IMR-90 (cell line): ENCODE results near the gene SNCA. TPM values are rescaled to one million over a fixed set of nuclear protein-coding genes. Genes with fewer than 3 reads are reported as not detected.

ENCODE experiments used
- ATAC-seq: fragments of 200-7000 bp; cut with Tn5 transposase; 2 replicates; pipeline ENCODE4 v1.9.1; 2020; ENCODE audit warnings: low read depth, mild to moderate bottlenecking, moderate library complexity
- BruUV-seq: library from RNA; stranded (reverse); fragments of 400-500 nt; replicated peaks from 2 replicates; lab custom pipeline; 2021; lab: Mats Ljungman, UMichigan
- CTCF ChIA-PET: fragments of 300-600 bp; formaldehyde crosslinking; extraction: SDS; loops from one replicate; lab custom pipeline; 2021; ENCODE audit warnings: antibody characterized with exemption; lab: Yijun Ruan, JAX
- POLR2A ChIA-PET: fragments of 300-600 bp; sonication (Branson Sonifier 250); formaldehyde crosslinking; loops from one replicate; lab custom pipeline; 2022; ENCODE audit warnings: antibody characterized with exemption; ENCODE audit not compliant: unreplicated experiment; lab: Charles Lee
- DNase-seq: peaks from one replicate; pipeline ENCODE4 v3.0.0; 2013
- H2AFZ ChIP-seq: replicated peaks from 2 replicates; pipeline ENCODE3; 2013; ENCODE audit warnings: low read length, mild to moderate bottlenecking; ENCODE audit not compliant: poor library complexity
- H2AK5ac ChIP-seq: 2 replicates; pipeline ENCODE4 v1.6.1; 2013; ENCODE audit warnings: low read depth, low read length, inconsistent platforms
- H2AK9ac ChIP-seq: replicated peaks from 2 replicates; pipeline ENCODE3; 2013; ENCODE audit warnings: mild to moderate bottlenecking, low read depth, low read length, moderate library complexity; ENCODE audit not compliant: poor library complexity
- H2BK120ac ChIP-seq: 2 replicates; pipeline ENCODE4 v1.6.1; 2013; ENCODE audit warnings: low read depth, low read length, inconsistent platforms
- H2BK15ac ChIP-seq: 3 replicates; pipeline ENCODE4 v1.6.1; 2013; ENCODE audit warnings: low read depth, low read length, inconsistent platforms
- H2BK20ac ChIP-seq: 2 replicates; pipeline ENCODE4 v1.6.1; 2013; ENCODE audit warnings: low read depth, mild to moderate bottlenecking, inconsistent platforms, low read length, moderate library complexity
- H2BK5ac ChIP-seq: 2 replicates; pipeline ENCODE4 v1.6.1; 2013; ENCODE audit warnings: mild to moderate bottlenecking, low read depth, low read length, inconsistent platforms; ENCODE audit not compliant: poor library complexity, severe bottlenecking
- H3K14ac ChIP-seq: replicated peaks from 2 replicates; pipeline ENCODE4 v1.6.1; 2013; ENCODE audit warnings: low read depth, low read length, inconsistent platforms
- H3K18ac ChIP-seq: 2 replicates; pipeline ENCODE4 v1.6.1; 2013; ENCODE audit warnings: low read depth, low read length, control low read depth
- H3K23ac ChIP-seq: 2 replicates; pipeline ENCODE4 v1.6.1; 2013; ENCODE audit warnings: low read depth, low read length, inconsistent platforms
- H3K27ac ChIP-seq: 2 replicates; pipeline ENCODE4 v1.5.1; 2013; ENCODE audit warnings: mild to moderate bottlenecking, control low read depth, low read length; ENCODE audit not compliant: insufficient read depth
- H3K27me3 ChIP-seq: 2 replicates; pipeline ENCODE4 v1.6.1; 2013; ENCODE audit warnings: low read length; ENCODE audit not compliant: control insufficient read depth, insufficient read depth
- H3K36me3 ChIP-seq: 2 replicates; pipeline ENCODE4 v1.6.1; 2013; ENCODE audit warnings: low read length, mixed read lengths; ENCODE audit not compliant: control insufficient read depth, insufficient read depth
- H3K4ac ChIP-seq: 2 replicates; pipeline ENCODE4 v1.6.1; 2013; ENCODE audit warnings: low read depth, low read length, inconsistent platforms
- H3K4me1 ChIP-seq: 2 replicates; pipeline ENCODE4 v1.6.1; 2013; ENCODE audit warnings: low read length, mixed read lengths; ENCODE audit not compliant: control insufficient read depth, insufficient read depth
- H3K4me2 ChIP-seq: 2 replicates; pipeline ENCODE4 v1.6.1; 2013; ENCODE audit warnings: low read depth, mild to moderate bottlenecking, control low read depth, low read length, moderate library complexity
- H3K4me3 ChIP-seq: 2 replicates; pipeline ENCODE4 v1.5.1; 2013; ENCODE audit warnings: low read depth, mild to moderate bottlenecking, control low read depth, low read length, moderate library complexity; ENCODE audit not compliant: insufficient read depth
- H3K56ac ChIP-seq: 2 replicates; pipeline ENCODE4 v1.6.1; 2013; ENCODE audit warnings: low read length, inconsistent platforms; ENCODE audit not compliant: insufficient read depth; ENCODE audit errors: extremely low read depth
- H3K79me1 ChIP-seq, 2 experiments: 2 replicates each; pipeline ENCODE4 v1.6.1; 2013; ENCODE audit warnings: low read length in 2 of 2, inconsistent platforms in 1 of 2, low read depth in 1 of 2
- H3K9ac ChIP-seq: 2 replicates; pipeline ENCODE4 v1.6.1; 2013; ENCODE audit warnings: low read depth, low read length, control low read depth
- H3K9me1 ChIP-seq: 2 replicates; pipeline ENCODE4 v1.6.1; 2013; ENCODE audit warnings: low read length, inconsistent platforms; ENCODE audit not compliant: insufficient read depth
- H3K9me3 ChIP-seq: 2 replicates; pipeline ENCODE4 v1.6.1; 2013; ENCODE audit warnings: low read length; ENCODE audit not compliant: control insufficient read depth, insufficient read depth
- H4K20me1 ChIP-seq: 2 replicates; pipeline ENCODE4 v1.6.1; 2013; ENCODE audit warnings: low read length, inconsistent platforms; ENCODE audit not compliant: insufficient read depth
- H4K5ac ChIP-seq: 2 replicates; pipeline ENCODE4 v1.6.1; 2013; ENCODE audit warnings: mild to moderate bottlenecking, low read depth, low read length, control low read depth
- H4K8ac ChIP-seq, 2 experiments: 2 replicates each; pipeline ENCODE4 v1.6.1; 2013; ENCODE audit warnings: low read depth in 2 of 2, low read length in 2 of 2, control low read depth in 1 of 2, inconsistent platforms in 1 of 2
- H4K91ac ChIP-seq: 2 replicates; pipeline ENCODE4 v1.6.1; 2013; ENCODE audit warnings: low read depth, low read length, inconsistent platforms; ENCODE audit not compliant: insufficient read depth
- BHLHE40 ChIP-seq: fragments of 150-350 bp; IDR thresholded peaks from 2 replicates; pipeline ENCODE4 v1.6.1; 2016; ENCODE audit warnings: mild to moderate bottlenecking, low read depth, low read length
- CEBPB ChIP-seq: IDR thresholded peaks from 2 replicates; pipeline ENCODE4 v1.6.1; 2012; ENCODE audit warnings: low read depth, low read length, improper control_type of control experiment
- CHD1 ChIP-seq: IDR thresholded peaks from 2 replicates; pipeline ENCODE4 v1.6.1; 2012; ENCODE audit warnings: low read depth, low read length, improper control_type of control experiment
- CTCF ChIP-seq: conservative IDR thresholded peaks from 2 replicates; pipeline ENCODE4 v1.5.1; 2012; ENCODE audit warnings: mild to moderate bottlenecking, low read depth, low read length, improper control_type of control experiment
- ELK1 ChIP-seq: fragments of 150-350 bp; IDR thresholded peaks from 2 replicates; pipeline ENCODE4 v1.6.1; 2016; ENCODE audit warnings: low read depth, mild to moderate bottlenecking, low read length, moderate library complexity, borderline replicate concordance
- FOS ChIP-seq: fragments of 150-350 bp; IDR thresholded peaks from 2 replicates; pipeline ENCODE4 v1.6.1; 2016; ENCODE audit warnings: low read depth, low read length
- MAFK ChIP-seq: IDR thresholded peaks from 2 replicates; pipeline ENCODE4 v1.6.1; 2012; ENCODE audit warnings: low read depth, low read length, improper control_type of control experiment
- MAZ ChIP-seq: IDR thresholded peaks from 2 replicates; pipeline ENCODE4 v1.6.1; 2012; ENCODE audit warnings: low read depth, mild to moderate bottlenecking, low read length, improper control_type of control experiment, moderate library complexity, borderline replicate concordance
- MXI1 ChIP-seq: IDR thresholded peaks from 2 replicates; pipeline ENCODE4 v1.6.1; 2012; ENCODE audit warnings: low read depth, mild to moderate bottlenecking, low read length, moderate library complexity, borderline replicate concordance
- NFE2L2 ChIP-seq: fragments of 150-350 bp; IDR thresholded peaks from 2 replicates; pipeline ENCODE4 v1.6.1; 2016; ENCODE audit warnings: low read depth, mild to moderate bottlenecking, low read length
- POLR2A ChIP-seq: IDR thresholded peaks from 2 replicates; pipeline ENCODE4 v1.6.1; 2012; ENCODE audit warnings: mild to moderate bottlenecking, low read depth, low read length
- RAD21 ChIP-seq: IDR thresholded peaks from 2 replicates; pipeline ENCODE4 v1.6.1; 2012; ENCODE audit warnings: low read length, improper control_type of control experiment
- RCOR1 ChIP-seq: IDR thresholded peaks from 2 replicates; pipeline ENCODE4 v1.6.1; 2012; ENCODE audit warnings: mild to moderate bottlenecking, low read length, improper control_type of control experiment; ENCODE audit not compliant: insufficient replicate concordance
- RFX5 ChIP-seq: IDR thresholded peaks from 2 replicates; pipeline ENCODE4 v1.8.0; 2012; ENCODE audit warnings: low read depth, mild to moderate bottlenecking, low read length, moderate library complexity
- SMC3 ChIP-seq: fragments of 150-350 bp; IDR thresholded peaks from 2 replicates; pipeline ENCODE4 v1.6.1; 2016; ENCODE audit warnings: low read depth, mild to moderate bottlenecking, antibody characterized with exemption, low read length, moderate library complexity
- USF2 ChIP-seq: fragments of 150-350 bp; IDR thresholded peaks from 2 replicates; pipeline ENCODE4 v1.6.1; 2017; ENCODE audit warnings: mild to moderate bottlenecking, antibody characterized with exemption, low read length, low read depth
- WGBS, 2 experiments: methylation state at CpG; one replicate each; pipeline versions ENCODE4 v1.1.5 to v1.1.7; 2013; ENCODE audit warnings: missing lambda C conversion rate in 2 of 2; ENCODE audit not compliant: insufficient read length in 1 of 2; ENCODE audit errors: extremely low coverage in 2 of 2; 5-methylcytosine and 5-hydroxymethylcytosine counted together
- dilution Hi-C: fragments of 300-500 bp; cut with HindIII; formaldehyde crosslinking; loops from one replicate; pipeline ENCODE4 v1.14.3; 2018; ENCODE audit warnings: low sequenced_read_pairs; ENCODE audit not compliant: unreplicated experiment
- in situ Hi-C: fragments of 300-500 bp; cut with MboI; formaldehyde crosslinking; loops from 3 replicates; pipeline ENCODE4 v1.14.3; 2019; ENCODE audit warnings: low sequenced_read_pairs, inconsistent platforms, mixed read lengths
- intact Hi-C: fragments of 100-400 bp; cut with micrococcal nuclease; formaldehyde crosslinking; loops from 2 replicates; pipeline ENCODE4 v1.10.0; 2022
- polyA plus RNA-seq, 3 experiments: library from polyadenylated mRNA; depleted of rRNA; stranded (reverse); fragments of >200 nt; gene quantifications; 2 replicates each; pipeline ENCODE4 v1.2.3, GENCODE V29; 2012; ENCODE audit warnings: low replicate concordance in 1 of 3
- total RNA-seq: library from RNA; depleted of rRNA; stranded (reverse); fragments of >200 nt; gene quantifications from 2 replicates; pipeline ENCODE4 v1.2.3, GENCODE V29; 2012

The SNCA gene
- total and polyA plus RNA-seq, 2 of the 4 experiments (the other 2 are of a cell fraction) = 0.36 to 0.46 TPM

- no peaks in the 10 kb centered on the region for H3K36me3 ChIP-seq
- TF ChIP-seq CEBPB (no peak), BHLHE40 (no peak), MXI1 (no peak), SMC3 (no peak), RCOR1 (no peak), POLR2A (no peak), USF2 (no peak), RAD21 (no peak), MAZ (no peak), CHD1 (no peak), FOS (no peak), MAFK (no peak), RFX5 (no peak), ELK1 (no peak), NFE2L2 (no peak), CTCF (no peak)
- H3K4me2 ChIP-seq = no peak overlapping the region
- no peaks in the 10 kb centered on the region for H3K79me1 ChIP-seq
- H3K9me3 ChIP-seq = no peaks in the 10 kb centered on the region
- BruUV-seq = no TSS peak
- H3K56ac ChIP-seq = no peak overlapping the region
- H3K4me3 ChIP-seq = no peak overlapping the region
- H3K23ac ChIP-seq = no peak overlapping the region
- no peaks in the 10 kb centered on the region for H3K9me1 ChIP-seq
- H3K4me1 ChIP-seq = peaks cover 2% of the 10 kb centered on the region; the same call in 1 of the 2 replicates
- no peak overlapping the region for H2BK120ac ChIP-seq
- WGBS, 2 experiments = no CpG with 5 or more reads among the region's 1 CpG
- H3K18ac ChIP-seq = no peak overlapping the region
- no peak overlapping the region for H3K27ac ChIP-seq
- H4K91ac ChIP-seq = no peak overlapping the region
- ChIA-PET POLR2A (no interaction called here), CTCF (no interaction called here)
- no peaks in the 10 kb centered on the region for H3K27me3 ChIP-seq
- H2AK5ac ChIP-seq = no peak overlapping the region
- H4K8ac ChIP-seq = no peak overlapping the region
- H3K9ac ChIP-seq = no peak overlapping the region
- dilution Hi-C loops (no loop called here), in situ Hi-C loops (no loop called here), intact Hi-C loops (no loop called here)
- H3K4ac ChIP-seq = no peak overlapping the region
- H4K5ac ChIP-seq = no peak overlapping the region
- H2AK9ac ChIP-seq = no peak overlapping the region
- H2BK20ac ChIP-seq = no peak overlapping the region
- no peaks in the 10 kb centered on the region for H4K20me1 ChIP-seq
- H2AFZ ChIP-seq = no peak overlapping the region
- H2BK5ac ChIP-seq = no peak overlapping the region
- ATAC-seq (no peak), DNase-seq (no peak)
- no peak overlapping the region for H3K14ac ChIP-seq
- no peak overlapping the region for H2BK15ac ChIP-seq
Observed at GRCh38 chr4:89803036-89803435, 33.9 kb downstream of the SNCA start.
